Occipital lobe (tissue), 2 donors: ENCODE data around the gene NEB. TPM values are rescaled to one million over a fixed set of nuclear protein-coding genes. Genes with fewer than 3 reads are reported as not detected.
"Not testable (repeated sequence)": the region's sequence is repeated elsewhere in the genome, so short reads cannot be mapped to it uniquely, and the experiment has no call there.

Experiments used
- DNase-seq: peaks from one replicate; lab custom pipeline; 2025; lab: John Stamatoyannopoulos, UW
- total RNA-seq: library from RNA; depleted of rRNA; stranded (reverse); fragments of >200 nt; gene quantifications from one replicate; pipeline ENCODE4 v1.2.3, GENCODE V29; 2014

Gene NEB
- total RNA-seq, 1 donor from 2014 or later: 3.0 TPM

- no peak for DNase-seq
Measured at GRCh38 chr2:151614606-151615306, 119.5 kb downstream of the NEB start.

DNA sequence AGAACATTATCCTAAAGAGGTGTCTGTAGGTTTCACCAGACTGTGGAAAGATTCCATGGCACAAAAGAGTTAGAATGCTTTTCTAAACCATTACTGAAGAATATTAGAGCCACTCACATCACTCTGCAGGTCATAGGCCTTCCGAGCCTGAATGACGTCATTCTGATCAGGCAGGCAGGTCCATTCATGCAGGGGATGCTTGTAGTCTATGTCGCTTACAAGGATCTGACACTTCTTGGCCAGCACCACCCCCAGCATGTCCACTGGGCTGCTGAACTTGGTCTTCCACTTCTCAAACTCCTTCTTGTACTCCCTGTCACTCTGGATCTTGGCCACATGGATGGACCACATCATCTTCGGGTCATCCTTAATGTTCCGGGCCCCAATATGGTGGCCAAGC lies 120.1 kb downstream of the NEB start:
- DNase-seq: no peak

DNA sequence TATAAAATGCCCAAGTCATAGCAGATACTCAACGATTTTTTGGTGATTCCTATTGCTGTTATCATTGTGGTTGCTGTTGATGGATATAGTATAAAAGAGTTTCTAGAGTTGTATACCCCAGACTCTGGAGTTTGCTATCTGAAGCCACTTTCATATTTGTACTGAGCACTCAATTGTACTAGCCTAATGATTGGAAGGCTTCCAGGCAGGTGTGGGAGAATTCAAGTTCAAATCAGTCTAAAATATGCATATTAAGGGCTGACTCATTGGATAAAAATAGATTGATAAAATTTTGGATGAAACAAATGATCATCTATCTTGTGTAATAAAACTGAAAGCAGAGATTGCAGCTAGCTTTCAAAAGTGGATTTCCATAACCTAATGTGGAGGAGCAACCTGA lies 122.9 kb downstream of the NEB start:
- no peak for DNase-seq

- DNase-seq: no peak
Measured at GRCh38 chr2:151610310-151610709, 124.0 kb downstream of the NEB start.

- DNase-seq: no peak
Measured at GRCh38 chr2:151609705-151610104, 124.6 kb downstream of the NEB start.

GRCh38 chr2:151607459-151608424 lies 126.5 kb downstream of the NEB start:
- DNase-seq: not testable (repeated sequence)

DNA sequence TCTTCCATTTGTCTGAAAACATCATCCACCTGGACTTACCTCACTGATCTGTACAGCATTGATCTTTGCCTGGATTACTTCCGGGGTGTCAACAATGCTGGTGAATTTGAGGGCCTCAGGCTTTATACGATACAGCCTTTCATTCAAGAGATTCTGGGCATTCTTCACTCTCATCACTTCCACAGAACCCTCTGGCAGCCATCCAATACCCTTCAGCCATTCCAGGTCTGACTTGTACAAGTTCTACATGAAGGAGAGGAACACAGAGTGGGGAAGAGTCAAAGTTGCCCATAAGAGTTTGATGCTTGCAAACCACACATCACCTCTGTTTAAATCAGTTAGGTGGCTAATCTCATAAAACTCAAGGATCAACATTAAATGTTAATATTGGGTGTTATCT lies 130.7 kb downstream of the NEB start:
- DNase-seq: not testable (repeated sequence)

- DNase-seq: not testable (repeated sequence)
Measured at GRCh38 chr2:151602402-151602801, 131.9 kb downstream of the NEB start.

GRCh38 chr2:151601803-151602202 lies 132.5 kb downstream of the NEB start:
- not testable (repeated sequence) for DNase-seq

- DNase-seq: not testable (repeated sequence)
Measured at GRCh38 chr2:151596903-151597608, 137.2 kb downstream of the NEB start.

DNA sequence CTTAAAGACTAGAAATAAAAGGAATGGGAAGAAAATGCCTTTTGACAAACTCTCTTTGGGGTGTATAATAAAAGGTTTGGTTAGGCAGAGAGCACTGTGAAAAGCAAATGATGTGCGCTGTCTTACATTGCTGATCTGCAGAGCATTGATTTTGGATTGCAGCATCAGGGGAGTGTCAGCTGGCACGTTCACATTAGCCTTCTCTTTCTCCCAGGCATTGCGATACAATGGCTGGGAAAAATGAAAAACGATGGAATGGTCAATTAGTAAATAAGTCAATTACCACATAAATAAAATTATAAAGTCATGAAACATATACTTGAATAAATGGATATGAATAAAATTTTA lies 142.4 kb downstream of the NEB start:
- DNase-seq: not testable (repeated sequence)

- not testable (repeated sequence) for DNase-seq
Measured at GRCh38 chr2:151591250-151591907, 142.9 kb downstream of the NEB start.

DNA sequence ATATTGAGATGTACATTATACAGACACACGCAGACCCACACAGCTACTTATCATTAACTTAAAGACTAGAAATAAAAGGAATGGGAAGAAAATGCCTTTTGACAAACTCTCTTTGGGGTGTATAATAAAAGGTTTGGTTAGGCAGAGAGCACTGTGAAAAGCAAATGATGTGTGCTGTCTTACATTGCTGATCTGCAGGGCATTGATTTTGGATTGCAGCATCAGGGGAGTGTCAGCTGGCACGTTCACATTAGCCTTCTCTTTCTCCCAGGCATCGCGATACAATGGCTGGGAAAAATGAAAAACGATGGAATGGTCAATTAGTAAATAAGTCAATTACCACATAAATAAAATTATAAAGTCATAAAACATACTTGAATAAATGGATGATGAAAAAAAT lies 153.0 kb downstream of the NEB start:
- not testable (repeated sequence) for DNase-seq

DNA sequence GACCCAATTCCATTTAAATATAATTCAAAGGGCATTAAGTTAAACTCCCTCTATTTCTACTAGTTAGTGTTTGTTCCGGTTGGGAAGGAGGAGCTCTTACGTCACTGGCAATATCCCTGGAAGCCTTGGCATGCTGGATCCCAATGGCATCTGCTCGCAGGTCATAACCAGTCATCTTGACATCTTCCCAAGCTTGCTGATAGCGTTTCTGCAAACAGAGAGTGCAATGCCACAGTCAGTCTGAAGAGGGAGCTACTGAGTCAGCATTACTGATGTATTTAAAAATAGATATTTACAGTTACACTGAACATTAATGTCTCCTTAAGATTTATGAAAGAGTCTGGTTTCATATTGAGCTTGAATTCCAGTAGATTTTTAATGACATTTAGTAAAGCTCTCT lies 153.6 kb downstream of the NEB start:
- DNase-seq: not testable (repeated sequence)

DNA sequence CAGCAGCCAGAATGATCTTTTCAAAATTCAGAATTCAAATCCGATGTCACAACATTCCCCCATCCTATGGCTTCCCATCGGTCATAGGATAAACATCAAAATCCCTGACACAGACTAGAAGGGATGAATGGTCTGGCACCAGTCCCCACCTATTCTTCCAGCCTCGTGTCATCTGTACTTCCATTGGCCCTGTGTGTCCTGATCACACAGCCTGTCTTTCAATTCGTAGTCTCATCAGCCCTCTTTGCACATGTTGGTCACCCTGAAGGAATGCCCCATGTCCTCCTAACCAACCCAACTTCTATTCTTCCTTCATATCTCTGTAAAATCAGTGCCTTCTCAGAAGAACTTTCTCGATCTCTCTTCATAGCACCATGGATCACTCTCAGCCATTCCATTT lies 157.2 kb downstream of the NEB start:
- no peak for DNase-seq

GRCh38 chr2:151576080-151576479 lies 158.2 kb downstream of the NEB start:
- DNase-seq: no peak

- no peak for DNase-seq
Measured at GRCh38 chr2:151575338-151575737, 158.9 kb downstream of the NEB start.

- DNase-seq: no peak
Measured at GRCh38 chr2:151570191-151570590, 164.1 kb downstream of the NEB start.

DNA sequence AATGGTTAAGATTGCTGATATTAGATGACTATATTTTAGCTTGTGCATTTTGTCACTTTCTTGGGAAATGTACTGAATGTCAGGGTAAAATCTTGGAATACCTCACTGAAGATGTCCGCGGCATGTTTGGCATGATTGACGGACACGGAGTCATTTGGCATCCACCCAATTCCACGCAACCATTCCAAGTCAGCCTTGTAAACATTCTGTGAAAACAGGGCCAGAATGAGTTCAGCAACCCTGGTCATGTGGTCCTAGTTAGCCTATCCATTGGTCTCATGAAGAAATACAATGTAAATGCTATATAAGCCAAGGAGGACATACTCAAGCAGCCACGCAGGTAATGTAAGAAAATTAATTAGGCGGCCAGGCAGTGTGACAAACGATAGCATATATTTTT lies 165.1 kb downstream of the NEB start:
- DNase-seq: no peak

DNA sequence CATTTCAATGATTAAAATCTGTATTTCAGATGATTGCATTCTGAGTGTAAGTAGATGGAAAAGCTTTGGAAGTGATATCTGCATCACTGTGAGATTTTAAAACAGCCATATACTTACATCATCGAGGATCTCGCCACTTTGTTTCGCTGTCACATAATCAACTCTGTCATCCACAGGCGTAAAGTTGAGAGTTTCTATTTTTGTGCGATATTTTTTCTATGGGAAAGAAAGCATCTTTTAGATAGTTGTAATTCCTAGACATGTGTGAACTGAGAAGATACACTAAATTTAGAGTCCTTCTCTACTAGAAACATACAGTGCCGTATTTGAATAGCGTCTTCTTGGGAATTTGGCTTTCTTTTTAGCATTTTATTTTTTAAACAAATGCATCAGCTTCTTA lies 165.8 kb downstream of the NEB start:
- no peak for DNase-seq

- DNase-seq: no peak
Measured at GRCh38 chr2:151567006-151567405, 167.3 kb downstream of the NEB start.
